OCI-LY7 (cell line): ENCODE results near the gene NFKBIB. TPM values are rescaled to one million over a fixed set of nuclear protein-coding genes. Genes with fewer than 3 reads are reported as not detected.

Experiments used
- BruUV-seq: library from RNA; stranded (reverse); fragments of 400-500 nt; replicated peaks from 2 replicates; lab custom pipeline; 2021; lab: Mats Ljungman, UMichigan
- CTCF ChIA-PET: fragments of 300-600 bp; sonication (Branson Sonifier 250); formaldehyde crosslinking; loops from one replicate; lab custom pipeline; 2022; ENCODE audit warnings: antibody characterized with exemption; ENCODE audit not compliant: unreplicated experiment; lab: Charles Lee
- POLR2A ChIA-PET: fragments of 300-600 bp; sonication (Branson Sonifier 250); formaldehyde crosslinking; loops from one replicate; lab custom pipeline; 2022; ENCODE audit warnings: antibody characterized with exemption; lab: Charles Lee
- DNase-seq: peaks from one replicate; pipeline ENCODE4 v3.0.0-alpha.2; 2015; ENCODE audit warnings: low spot score
- H2AFZ ChIP-seq: fragments of 200-600 bp; sonication (generic), shearing (Covaris generic); 2 replicates; pipeline ENCODE4 v1.6.1; 2014; ENCODE audit warnings: mild to moderate bottlenecking, antibody characterized with exemption, low read length, moderate library complexity
- H3K27ac ChIP-seq: fragments of 200-600 bp; sonication (generic); 2 replicates; pipeline ENCODE4 v1.5.1; 2014; ENCODE audit warnings: mixed run types, low read depth, mild to moderate bottlenecking, moderate library complexity, low read length, inconsistent platforms; ENCODE audit not compliant: poor library complexity, severe bottlenecking
- H3K36me3 ChIP-seq: fragments of 200-600 bp; sonication (generic); 2 replicates; pipeline ENCODE4 v1.6.1; 2014; ENCODE audit warnings: mild to moderate bottlenecking, antibody characterized with exemption, low read length, moderate library complexity, mixed read lengths; ENCODE audit not compliant: insufficient read depth
- H3K4me1 ChIP-seq: fragments of 200-600 bp; sonication (generic); 2 replicates; pipeline ENCODE4 v1.5.1; 2014; ENCODE audit warnings: mild to moderate bottlenecking, low read length; ENCODE audit not compliant: insufficient read depth, poor library complexity, severe bottlenecking
- H3K4me2 ChIP-seq: fragments of 200-600 bp; sonication (generic); 2 replicates; pipeline ENCODE4 v1.6.1; 2014; ENCODE audit warnings: mild to moderate bottlenecking, low read length
- H3K4me3 ChIP-seq: fragments of 200-600 bp; sonication (generic); 2 replicates; pipeline ENCODE4 v1.5.1; 2014; ENCODE audit warnings: mild to moderate bottlenecking, low read depth, low read length; ENCODE audit not compliant: poor library complexity, severe bottlenecking
- H3K79me2 ChIP-seq: fragments of 200-600 bp; sonication (generic); 2 replicates; pipeline ENCODE4 v1.6.1; 2016; ENCODE audit warnings: low read depth, mild to moderate bottlenecking, low read length, moderate library complexity, mixed read lengths; ENCODE audit not compliant: insufficient read depth
- H3K9me2 ChIP-seq: fragments of 200-600 bp; sonication (generic); 2 replicates; pipeline ENCODE4 v1.6.1; 2016; ENCODE audit warnings: mild to moderate bottlenecking, low read length, mixed read lengths; ENCODE audit not compliant: insufficient read depth
- H3K9me3 ChIP-seq: fragments of 200-600 bp; sonication (generic); 2 replicates; pipeline ENCODE4 v1.6.1; 2014; ENCODE audit warnings: mild to moderate bottlenecking, mixed run types, low read length, mixed read lengths
- H4K20me1 ChIP-seq: fragments of 200-600 bp; sonication (generic); 2 replicates; pipeline ENCODE4 v1.6.1; 2014; ENCODE audit warnings: mild to moderate bottlenecking, antibody characterized with exemption, low read length, moderate library complexity, mixed read lengths; ENCODE audit not compliant: insufficient read depth
- CTCF ChIP-seq: fragments of 200-600 bp; sonication (generic); conservative IDR thresholded peaks from 2 replicates; pipeline ENCODE4 v1.5.1; 2014; ENCODE audit warnings: mild to moderate bottlenecking, antibody characterized with exemption, low read length, moderate library complexity, mixed read lengths
- EZH2phosphoT487 ChIP-seq: fragments of 200-600 bp; sonication (generic); IDR thresholded peaks from 2 replicates; pipeline ENCODE4 v1.6.1; 2018; ENCODE audit warnings: low read depth, borderline replicate concordance, mild to moderate bottlenecking, mixed run types, antibody characterized with exemption, low read length, moderate library complexity, mixed read lengths
- intact Hi-C: fragments of 100-400 bp; cut with micrococcal nuclease; formaldehyde crosslinking; loops from one replicate; pipeline ENCODE4 v1.10.0; 2022; ENCODE audit not compliant: unreplicated experiment
- total RNA-seq, 2 experiments: library from RNA; depleted of rRNA in 1 of 2; stranded (reverse); fragments of >200 nt in 1 of 2; shearing (Covaris generic) in 1 of 2; gene quantifications; 2 replicates each; pipeline ENCODE4 v1.2.3, GENCODE V29; 2014 to 2022

NFKBIB gene
- total RNA-seq, 2 experiments from 2014 or later = 20.4 to 25.3 TPM

GRCh38 chr19:38891771-38892170, 8.0 kb upstream of the NFKBIB start:
- no peaks in the 10 kb centered on the region for H3K79me2 ChIP-seq
- no peak overlapping the region for H3K27ac ChIP-seq
- H3K4me1 ChIP-seq = no peaks in the 10 kb centered on the region
- no peak overlapping the region for H3K4me2 ChIP-seq
- H3K9me2 ChIP-seq = no peaks in the 10 kb centered on the region
- no peak for DNase-seq
- H2AFZ ChIP-seq = no peak overlapping the region
- ChIA-PET POLR2A (no interaction called here), CTCF (no interaction called here)
- TF ChIP-seq CTCF = no peak
- no peak for TF ChIP-seq EZH2phosphoT487
- intact Hi-C loops = no loop called here
- H4K20me1 ChIP-seq = no peaks in the 10 kb centered on the region
- no peaks in the 10 kb centered on the region for H3K9me3 ChIP-seq
- BruUV-seq = no TSS peak
- no peak overlapping the region for H3K4me3 ChIP-seq
- peaks cover 4% of the 10 kb centered on the region; the same call in 1 of the 2 replicates for H3K36me3 ChIP-seq

- no peak for DNase-seq
- H3K9me2 ChIP-seq = no peaks in the 10 kb centered on the region
- no peak overlapping the region for H2AFZ ChIP-seq
- no peaks in the 10 kb centered on the region for H4K20me1 ChIP-seq
- intact Hi-C loops = no loop called here
- no peaks in the 10 kb centered on the region for H3K9me3 ChIP-seq
- H3K27ac ChIP-seq = no peak overlapping the region
- no peak overlapping the region for H3K4me2 ChIP-seq
- ChIA-PET CTCF (no interaction called here), POLR2A (no interaction called here)
- peaks cover 4% of the 10 kb centered on the region; the same call in 1 of the 2 replicates for H3K36me3 ChIP-seq
- H3K79me2 ChIP-seq = no peaks in the 10 kb centered on the region
- TF ChIP-seq EZH2phosphoT487 = no peak
- no peak for TF ChIP-seq CTCF
- H3K4me1 ChIP-seq = peaks cover under 1% of the 10 kb centered on the region
- H3K4me3 ChIP-seq = no peak overlapping the region
- BruUV-seq = no TSS peak
Observed at GRCh38 chr19:38892841-38893240, 6.9 kb upstream of the NFKBIB start.

GRCh38 chr19:38893341-38893771, 6.4 kb upstream of the NFKBIB start:
- CTCF ChIA-PET = no interaction called here

More at GRCh38 chr19:38893341-38893771, 6.4 kb upstream of the NFKBIB start:
- Histone ChIP-seq H2AFZ (no peak overlapping the region), H3K36me3 (peaks cover 2% of the 10 kb centered on the region; the same call in 1 of the 2 replicates), H3K4me1 (peaks cover 6% of the 10 kb centered on the region), H3K9me3 (no peaks in the 10 kb centered on the region), H3K9me2 (no peaks in the 10 kb centered on the region), H3K4me3 (no peak overlapping the region), H3K4me2 (no peak overlapping the region), H3K79me2 (no peaks in the 10 kb centered on the region), H4K20me1 (no peaks in the 10 kb centered on the region), H3K27ac (no peak overlapping the region)
- BruUV-seq = no TSS peak
- POLR2A ChIA-PET = no interaction called here
- intact Hi-C loops = no loop called here
- DNase-seq = no peak
- no peak for TF ChIP-seq EZH2phosphoT487
- TF ChIP-seq CTCF = no peak
